AG09309 (cell line): Measurements from ENCODE around the gene PIGR.
"Not testable (repeated sequence)": the region's sequence is repeated elsewhere in the genome, so short reads cannot be mapped to it uniquely, and the experiment has no call there.

ENCODE experiments used
- DNase-seq: peaks from one replicate; pipeline ENCODE4 v3.0.0-alpha.2; 2010; ENCODE audit warnings: low read depth
- H3K4me3 ChIP-seq: 2 replicates; pipeline ENCODE4 v1.5.1; 2011; ENCODE audit warnings: mild to moderate bottlenecking, low read depth, low read length, moderate library complexity; ENCODE audit not compliant: control insufficient read depth
- TF ChIP-seq, protein P1 (sequence below): IDR thresholded peaks from 2 replicates; pipeline ENCODE4 v1.5.1; 2011; ENCODE audit warnings: mild to moderate bottlenecking, low read depth, low read length, inconsistent platforms; ENCODE audit not compliant: insufficient read depth, control insufficient read depth; ENCODE audit errors: missing control alignments

Gene PIGR

DNA sequence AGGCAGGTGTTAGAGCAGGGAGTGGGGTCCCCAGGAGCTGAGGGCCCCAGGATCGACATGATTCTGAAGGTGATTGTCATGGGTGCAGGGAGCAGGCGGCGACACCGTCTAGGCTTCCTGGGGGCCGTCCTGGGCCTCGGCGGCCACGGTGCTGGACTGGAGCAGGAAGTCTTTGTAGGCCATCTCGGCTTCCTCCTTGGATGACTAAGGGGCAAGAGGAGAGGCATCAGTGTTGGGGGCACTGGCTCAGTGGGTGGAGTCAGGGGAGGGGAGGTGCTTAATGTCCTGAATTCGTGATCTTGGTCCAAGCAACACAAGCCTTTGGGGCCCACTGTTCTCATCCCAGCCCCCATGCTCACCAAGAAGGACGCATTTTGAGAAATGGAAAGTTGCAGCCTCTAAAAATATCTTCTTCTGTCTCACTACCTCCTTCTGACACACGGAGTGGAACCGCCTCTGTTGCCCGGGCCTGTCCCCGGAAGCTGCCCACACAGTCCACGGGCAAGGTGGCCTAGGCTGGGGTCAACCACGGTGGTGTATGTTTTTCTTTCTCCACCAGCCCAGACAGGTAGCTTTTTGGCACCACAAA is 16.0 kb downstream of the PIGR start:
- no peak for DNase-seq
- no peak overlapping the region for H3K4me3 ChIP-seq
- TF ChIP-seq, protein P1, sequence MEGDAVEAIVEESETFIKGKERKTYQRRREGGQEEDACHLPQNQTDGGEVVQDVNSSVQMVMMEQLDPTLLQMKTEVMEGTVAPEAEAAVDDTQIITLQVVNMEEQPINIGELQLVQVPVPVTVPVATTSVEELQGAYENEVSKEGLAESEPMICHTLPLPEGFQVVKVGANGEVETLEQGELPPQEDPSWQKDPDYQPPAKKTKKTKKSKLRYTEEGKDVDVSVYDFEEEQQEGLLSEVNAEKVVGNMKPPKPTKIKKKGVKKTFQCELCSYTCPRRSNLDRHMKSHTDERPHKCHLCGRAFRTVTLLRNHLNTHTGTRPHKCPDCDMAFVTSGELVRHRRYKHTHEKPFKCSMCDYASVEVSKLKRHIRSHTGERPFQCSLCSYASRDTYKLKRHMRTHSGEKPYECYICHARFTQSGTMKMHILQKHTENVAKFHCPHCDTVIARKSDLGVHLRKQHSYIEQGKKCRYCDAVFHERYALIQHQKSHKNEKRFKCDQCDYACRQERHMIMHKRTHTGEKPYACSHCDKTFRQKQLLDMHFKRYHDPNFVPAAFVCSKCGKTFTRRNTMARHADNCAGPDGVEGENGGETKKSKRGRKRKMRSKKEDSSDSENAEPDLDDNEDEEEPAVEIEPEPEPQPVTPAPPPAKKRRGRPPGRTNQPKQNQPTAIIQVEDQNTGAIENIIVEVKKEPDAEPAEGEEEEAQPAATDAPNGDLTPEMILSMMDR: no peak

DNA sequence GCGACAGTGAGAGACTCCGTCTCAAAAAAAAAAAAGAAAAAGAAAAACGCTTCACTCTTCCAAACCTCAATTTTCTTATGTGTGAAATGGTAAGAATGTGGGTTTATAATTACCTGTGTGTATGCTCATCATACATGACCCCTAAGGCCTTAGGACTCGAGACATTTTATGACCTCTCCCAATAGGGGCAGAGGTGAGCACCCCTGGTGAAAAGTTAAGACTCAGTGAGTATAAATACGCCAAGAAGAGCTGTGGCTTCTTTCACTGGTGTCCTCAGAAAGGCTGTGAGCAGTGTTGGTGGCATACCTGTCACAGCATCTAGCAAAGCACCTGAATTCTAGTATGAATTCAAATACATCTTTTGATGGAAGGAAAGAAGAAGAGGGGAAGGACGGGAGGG is 16.7 kb downstream of the PIGR start:
- TF ChIP-seq, protein P1: no peak
- no peak for DNase-seq
- no peak overlapping the region for H3K4me3 ChIP-seq

DNA sequence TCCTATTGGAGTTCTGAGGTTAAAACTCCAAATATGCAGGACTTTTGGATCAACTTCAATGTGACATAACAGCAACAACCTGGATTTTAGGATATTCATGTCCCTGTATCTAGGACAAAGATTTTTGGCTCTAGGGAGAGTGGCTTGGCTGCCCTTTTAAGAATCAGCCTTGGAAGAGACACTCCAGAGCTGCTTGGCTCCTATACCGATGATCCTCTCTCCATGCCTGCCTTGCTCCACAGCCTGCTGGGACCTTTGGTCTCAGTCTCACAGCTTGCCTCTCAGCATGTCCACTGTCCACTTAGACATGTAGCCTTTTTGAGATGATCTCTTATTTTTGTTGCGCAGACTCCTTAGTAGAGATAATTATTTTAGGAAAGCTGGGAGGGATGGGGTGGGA is 20.0 kb downstream of the PIGR start:
- H3K4me3 ChIP-seq: no peak overlapping the region
- DNase-seq: no peak
- TF ChIP-seq, protein P1: no peak

DNA sequence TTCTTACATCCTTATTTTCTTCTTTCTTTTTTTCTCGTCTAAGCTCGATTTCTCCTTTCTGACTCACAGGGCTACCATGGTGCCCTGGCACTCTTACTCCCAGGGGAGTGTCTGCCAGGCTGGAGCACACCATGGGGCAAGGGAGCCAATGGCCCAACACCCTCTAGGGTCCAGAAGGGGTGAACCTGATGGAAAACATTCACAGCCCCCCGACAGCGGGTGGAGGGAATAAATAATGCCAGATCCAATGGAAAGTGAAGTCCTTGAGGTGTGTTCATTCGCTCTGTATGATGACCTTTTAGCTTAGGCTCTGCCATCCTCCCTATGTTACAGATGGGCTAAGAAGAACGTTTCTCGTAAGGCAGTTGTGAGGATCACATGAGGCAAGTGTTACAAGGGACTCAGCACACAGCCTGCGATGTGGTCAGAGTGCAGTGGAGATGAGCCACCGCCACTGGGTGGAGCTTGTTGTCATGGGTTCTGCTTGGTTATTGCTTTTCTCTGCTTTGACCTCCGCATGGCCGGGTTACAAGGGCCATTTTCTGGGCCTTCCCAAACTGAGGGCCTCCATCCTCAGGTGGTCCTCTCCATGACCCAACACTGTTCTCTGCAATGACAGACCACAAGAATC is 21.0 kb downstream of the PIGR start:
- TF ChIP-seq, protein P1: no peak
- H3K4me3 ChIP-seq: no peak overlapping the region
- DNase-seq: no peak

DNA sequence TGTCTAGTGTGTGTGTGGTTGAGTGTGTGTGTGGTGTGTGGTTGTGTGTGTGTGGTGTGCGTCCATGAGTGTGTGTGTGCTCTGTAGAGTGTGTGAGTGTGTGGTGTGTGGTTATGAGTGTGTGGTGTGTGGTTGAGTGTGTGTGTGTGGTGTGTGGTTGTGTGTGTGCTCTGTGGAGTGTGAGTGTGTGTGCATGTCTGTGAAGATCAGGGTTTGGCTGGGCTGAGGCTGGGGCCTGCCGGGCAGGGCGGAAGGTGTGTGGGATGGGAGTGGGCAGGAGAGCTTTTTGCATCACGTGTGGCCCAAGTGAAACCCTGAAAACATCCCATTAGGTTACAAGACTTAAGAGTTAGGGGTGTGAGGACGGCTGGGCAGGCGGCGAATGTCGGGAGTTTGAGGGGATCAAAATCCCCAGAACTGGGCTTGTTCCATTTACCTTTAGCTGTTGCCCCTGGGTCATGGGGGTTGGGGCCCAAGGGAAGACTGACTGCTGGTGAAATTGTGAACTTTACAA is 21.6 kb downstream of the PIGR start:
- TF ChIP-seq, protein P1: no peak
- H3K4me3 ChIP-seq: no peak overlapping the region
- no peak for DNase-seq

DNA sequence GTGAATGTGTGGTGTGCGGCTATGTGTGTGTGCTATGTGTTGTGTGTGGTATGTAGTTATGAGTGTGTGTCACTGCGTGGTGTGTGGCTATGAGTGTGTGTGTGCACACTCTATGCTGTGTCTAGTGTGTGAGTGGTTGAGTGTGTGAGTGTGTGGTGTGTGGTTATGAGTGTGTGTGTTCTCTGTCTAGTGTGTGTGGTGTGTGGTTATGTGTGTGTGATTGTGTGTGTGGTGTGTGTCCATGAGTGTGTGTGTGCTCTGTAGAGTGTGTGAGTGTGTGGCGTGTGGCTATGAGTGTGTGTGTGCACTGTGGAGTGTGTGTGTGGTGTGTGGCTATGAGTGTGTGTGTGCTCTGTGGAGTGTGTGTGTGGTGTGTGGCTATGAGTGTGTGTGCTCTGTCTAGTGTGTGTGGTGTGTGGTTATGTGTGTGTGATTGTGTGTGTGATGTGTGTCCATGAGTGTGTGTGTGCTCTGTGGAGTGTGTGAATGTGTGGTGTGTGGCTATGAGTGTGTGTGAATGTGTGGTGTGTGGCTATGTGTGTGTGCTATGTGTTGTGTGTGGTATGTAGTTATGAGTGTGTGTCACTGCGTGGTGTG is 22.2 kb downstream of the PIGR start:
- not testable (repeated sequence) for DNase-seq, H3K4me3 ChIP-seq

DNA sequence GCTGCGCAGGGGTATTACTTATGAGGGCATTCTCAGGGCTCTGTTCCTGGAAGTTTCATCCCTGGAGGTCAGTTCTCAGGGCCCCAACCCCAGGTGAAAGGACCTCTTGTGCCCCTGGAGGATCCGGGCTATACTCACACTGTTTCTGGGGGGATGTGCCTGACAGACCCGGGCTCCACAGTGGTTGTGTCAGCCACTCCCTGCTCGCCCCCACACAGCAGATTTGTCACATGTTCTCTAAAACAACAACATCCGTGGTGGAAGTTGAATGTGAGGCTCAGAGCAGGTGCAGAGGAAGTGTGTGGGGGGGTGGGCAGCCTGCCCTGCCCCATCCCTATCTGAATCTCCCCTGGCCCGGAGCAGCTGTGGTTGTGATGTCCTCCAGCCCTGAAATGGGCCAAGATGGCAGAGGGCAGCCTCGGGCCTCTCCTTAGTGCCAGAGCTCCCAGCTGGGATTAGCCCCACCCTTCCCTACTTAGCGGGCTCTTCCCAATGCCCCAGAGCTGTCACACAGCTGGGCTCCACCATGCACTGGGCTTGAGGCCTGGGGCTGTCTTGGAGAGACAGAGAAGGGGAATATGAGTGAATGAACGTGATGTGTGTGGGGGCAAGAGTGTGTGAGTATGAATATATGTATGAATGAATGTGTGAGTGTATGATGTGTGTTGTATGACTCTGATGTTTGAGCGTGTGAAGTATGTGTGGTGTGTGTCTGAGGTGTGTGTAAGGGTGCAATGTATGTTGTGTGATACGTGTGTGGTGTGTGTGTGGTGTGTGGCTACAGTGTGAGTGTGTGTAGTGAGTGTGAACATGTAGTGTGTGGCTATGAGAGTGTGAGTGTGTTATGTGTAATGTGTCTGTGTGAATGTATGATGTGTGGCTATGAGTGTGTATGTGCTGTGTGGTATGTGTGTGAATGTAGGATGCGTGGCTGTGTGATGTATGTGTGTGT is 23.0 kb downstream of the PIGR start:
- DNase-seq: no peak
- no peak overlapping the region for H3K4me3 ChIP-seq
- TF ChIP-seq, protein P1: no peak
